ENCODE data around the gene HP1BP3.
"Not testable (repeated sequence)": the region's sequence is repeated elsewhere in the genome, so short reads cannot be mapped to it uniquely, and the experiment has no call there.

Gene HP1BP3, protein sequence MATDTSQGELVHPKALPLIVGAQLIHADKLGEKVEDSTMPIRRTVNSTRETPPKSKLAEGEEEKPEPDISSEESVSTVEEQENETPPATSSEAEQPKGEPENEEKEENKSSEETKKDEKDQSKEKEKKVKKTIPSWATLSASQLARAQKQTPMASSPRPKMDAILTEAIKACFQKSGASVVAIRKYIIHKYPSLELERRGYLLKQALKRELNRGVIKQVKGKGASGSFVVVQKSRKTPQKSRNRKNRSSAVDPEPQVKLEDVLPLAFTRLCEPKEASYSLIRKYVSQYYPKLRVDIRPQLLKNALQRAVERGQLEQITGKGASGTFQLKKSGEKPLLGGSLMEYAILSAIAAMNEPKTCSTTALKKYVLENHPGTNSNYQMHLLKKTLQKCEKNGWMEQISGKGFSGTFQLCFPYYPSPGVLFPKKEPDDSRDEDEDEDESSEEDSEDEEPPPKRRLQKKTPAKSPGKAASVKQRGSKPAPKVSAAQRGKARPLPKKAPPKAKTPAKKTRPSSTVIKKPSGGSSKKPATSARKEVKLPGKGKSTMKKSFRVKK

DNA sequence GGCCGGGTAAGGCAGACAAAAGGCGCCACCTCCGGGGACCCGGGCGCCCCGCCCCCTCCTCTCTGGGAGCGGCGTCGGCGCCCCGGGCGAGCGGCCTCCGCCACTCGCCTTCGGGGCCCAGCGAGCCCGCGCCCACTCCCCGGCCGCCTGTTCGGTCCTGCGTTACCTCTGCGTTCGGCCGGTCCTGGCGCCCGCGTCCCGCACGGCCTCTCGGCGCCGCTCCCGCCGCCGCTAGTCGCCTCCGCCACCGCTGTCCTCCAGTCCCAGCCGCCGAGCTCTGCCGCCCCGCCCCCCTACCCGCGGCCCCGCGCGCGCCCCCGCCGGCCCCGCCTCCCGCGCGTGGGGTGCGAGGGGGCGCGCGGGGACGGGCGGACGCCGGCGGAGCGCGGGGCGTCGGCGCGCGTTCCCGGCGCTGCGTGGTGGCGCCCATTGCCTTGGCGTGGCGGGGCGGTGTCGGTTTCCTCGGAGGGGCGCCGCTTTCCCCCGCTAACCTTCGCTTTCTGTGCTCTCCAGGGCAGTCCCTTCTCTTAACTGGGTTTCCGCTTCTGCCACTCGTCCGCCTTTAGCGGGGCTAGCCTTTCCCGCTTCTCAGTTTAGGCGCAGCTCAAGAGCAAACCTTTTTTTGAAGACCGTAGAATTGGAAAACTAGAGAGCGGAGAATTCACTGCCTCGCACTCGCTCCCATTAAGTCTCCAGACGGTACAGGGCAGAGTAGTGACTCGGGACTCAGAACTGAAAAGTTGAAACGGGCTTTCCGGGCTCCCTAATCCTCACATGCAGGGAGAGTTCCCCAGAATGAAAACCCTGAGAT, at the start of gene HP1BP3:
HP1BP3 (minus strand) TSS at position 279 of the 811 bp plus-strand sequence. CDS start 6,867 bp downstream, outside the sequence.
- DNase-seq: peak; percentile 55

- DNase-seq: no peak
Measured at GRCh38 chr1:20836230-20836629, 49.1 kb upstream of the HP1BP3 start.

GRCh38 chr1:20834780-20835179, 47.7 kb upstream of the HP1BP3 start:
- DNase-seq: no peak

GRCh38 chr1:20834192-20834591, 47.1 kb upstream of the HP1BP3 start:
- DNase-seq: no peak

DNA sequence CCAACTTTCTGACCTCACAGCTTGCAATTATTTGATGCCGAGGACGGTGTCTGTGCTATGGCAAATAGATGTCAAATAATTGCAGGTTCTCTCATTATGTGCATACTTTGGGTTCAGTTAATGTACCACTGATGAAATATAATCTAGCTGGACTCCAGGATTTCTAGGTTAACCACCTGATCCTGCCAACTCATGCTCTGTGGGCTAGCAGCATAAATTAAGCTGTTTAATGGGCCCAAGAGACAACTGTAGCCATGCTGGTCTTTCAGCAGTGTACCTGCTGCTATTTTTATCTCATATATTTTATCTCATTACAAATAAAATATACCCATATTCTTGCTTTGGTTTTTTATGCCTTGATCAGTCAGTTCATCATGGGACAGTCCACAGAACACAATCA, 43.3 kb upstream of the HP1BP3 start:
- DNase-seq: no peak

- no peak for DNase-seq
Measured at GRCh38 chr1:20829946-20830345, 42.8 kb upstream of the HP1BP3 start.

- DNase-seq: no peak
Measured at GRCh38 chr1:20829531-20829930, 42.4 kb upstream of the HP1BP3 start.

- no peak for DNase-seq
Measured at GRCh38 chr1:20823845-20824244, 36.7 kb upstream of the HP1BP3 start.

- DNase-seq: no peak
Measured at GRCh38 chr1:20821466-20821865, 34.4 kb upstream of the HP1BP3 start.

DNA sequence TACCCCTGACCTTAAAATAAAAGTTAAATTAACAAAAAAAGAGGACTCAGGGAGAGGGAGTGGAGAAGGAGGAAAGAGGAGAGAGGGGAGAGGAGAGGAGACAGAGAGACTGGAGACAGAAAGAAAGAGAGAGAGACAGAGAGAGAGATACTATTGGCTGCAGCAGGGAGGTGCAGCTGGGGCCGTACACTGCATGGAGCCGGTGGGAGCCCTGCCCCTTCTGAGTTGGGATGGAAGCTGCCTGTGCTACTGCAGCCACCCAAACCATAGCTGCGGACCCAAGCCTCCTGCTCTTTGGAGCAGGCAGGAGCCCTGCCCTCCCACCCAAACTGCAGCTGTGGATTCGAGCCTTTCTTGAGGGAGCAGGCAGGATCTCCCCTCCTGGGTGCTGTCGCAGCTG, 32.7 kb upstream of the HP1BP3 start:
- no peak for DNase-seq

DNA sequence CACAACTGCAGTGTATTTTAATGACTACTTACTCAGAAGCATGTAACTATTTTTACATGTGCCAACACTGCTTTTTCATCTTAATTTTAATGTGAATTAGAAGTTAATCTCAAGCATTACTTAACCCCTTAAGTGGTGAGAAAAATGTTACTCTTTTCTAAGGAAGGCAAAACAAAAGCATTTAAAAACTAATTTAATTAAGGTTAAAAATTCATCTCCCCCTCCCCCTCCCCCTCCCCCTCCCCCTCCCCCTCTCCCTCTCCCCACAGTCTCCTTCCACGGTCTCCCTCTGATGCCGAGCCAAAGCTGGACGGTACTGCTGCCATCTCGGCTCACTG, 27.4 kb upstream of the HP1BP3 start:
- no peak for DNase-seq

DNA sequence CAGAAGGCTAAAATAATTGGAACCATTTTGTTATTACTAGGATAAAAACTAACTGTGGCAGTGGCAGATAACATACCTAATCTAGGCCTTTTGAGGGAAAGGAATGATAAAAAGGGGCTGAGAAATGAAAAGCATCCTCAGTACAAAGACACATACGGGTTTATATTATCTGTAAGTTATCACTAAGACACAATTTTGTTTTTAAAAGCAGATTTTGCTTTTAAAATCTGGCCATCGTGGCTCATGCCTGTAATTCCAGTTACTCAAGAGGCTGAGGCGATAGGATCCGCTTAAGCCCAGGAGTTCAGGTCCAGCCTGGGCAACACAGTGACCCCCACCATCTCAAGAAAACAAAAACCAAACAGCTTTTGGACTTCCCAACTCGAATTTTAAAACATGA, 24.8 kb upstream of the HP1BP3 start:
- no peak for DNase-seq

DNA sequence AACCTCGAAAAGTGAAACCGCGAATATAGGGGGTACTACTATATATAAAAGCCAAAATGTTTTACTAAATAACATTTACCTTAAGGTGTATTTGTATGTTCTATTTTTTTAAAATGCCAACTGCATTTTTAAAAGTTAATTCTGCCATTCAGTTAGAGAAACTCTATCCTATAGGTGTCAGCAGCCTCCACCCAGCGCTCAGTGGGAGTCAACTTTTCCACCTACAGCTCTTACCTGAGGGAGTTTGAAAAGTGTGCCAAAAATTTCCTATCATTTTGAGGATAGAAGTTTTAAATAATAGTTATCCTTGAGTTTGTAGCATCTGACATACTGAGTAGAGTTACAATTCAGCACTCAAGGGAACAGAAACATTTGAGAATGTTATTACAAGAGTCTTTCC, 6.1 kb upstream of the HP1BP3 start:
- no peak for DNase-seq

DNA sequence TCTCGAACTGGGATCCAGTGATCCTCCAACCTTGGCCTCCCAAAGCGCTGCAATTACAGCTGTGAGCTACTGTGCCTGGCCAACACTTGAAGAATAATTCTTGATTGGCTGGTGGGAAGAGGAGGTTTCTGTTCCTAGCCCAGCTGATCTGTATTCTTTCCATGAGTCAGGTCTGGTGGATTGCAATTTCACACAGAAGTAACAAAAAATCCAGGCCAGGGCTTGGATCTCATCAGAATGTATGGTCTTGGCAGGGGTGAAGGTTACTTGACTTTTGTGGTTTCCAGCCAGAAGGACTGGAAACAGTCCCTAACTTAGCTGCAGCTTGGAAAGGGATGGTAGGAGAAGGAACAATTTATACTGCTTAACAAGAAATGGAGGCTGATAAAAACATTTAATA, 5.1 kb upstream of the HP1BP3 start:
- no peak for DNase-seq

GRCh38 chr1:20790785-20791184, 3.7 kb upstream of the HP1BP3 start:
- no peak for DNase-seq

GRCh38 chr1:20789598-20789997, 2.5 kb upstream of the HP1BP3 start:
- not testable (repeated sequence) for DNase-seq

DNA sequence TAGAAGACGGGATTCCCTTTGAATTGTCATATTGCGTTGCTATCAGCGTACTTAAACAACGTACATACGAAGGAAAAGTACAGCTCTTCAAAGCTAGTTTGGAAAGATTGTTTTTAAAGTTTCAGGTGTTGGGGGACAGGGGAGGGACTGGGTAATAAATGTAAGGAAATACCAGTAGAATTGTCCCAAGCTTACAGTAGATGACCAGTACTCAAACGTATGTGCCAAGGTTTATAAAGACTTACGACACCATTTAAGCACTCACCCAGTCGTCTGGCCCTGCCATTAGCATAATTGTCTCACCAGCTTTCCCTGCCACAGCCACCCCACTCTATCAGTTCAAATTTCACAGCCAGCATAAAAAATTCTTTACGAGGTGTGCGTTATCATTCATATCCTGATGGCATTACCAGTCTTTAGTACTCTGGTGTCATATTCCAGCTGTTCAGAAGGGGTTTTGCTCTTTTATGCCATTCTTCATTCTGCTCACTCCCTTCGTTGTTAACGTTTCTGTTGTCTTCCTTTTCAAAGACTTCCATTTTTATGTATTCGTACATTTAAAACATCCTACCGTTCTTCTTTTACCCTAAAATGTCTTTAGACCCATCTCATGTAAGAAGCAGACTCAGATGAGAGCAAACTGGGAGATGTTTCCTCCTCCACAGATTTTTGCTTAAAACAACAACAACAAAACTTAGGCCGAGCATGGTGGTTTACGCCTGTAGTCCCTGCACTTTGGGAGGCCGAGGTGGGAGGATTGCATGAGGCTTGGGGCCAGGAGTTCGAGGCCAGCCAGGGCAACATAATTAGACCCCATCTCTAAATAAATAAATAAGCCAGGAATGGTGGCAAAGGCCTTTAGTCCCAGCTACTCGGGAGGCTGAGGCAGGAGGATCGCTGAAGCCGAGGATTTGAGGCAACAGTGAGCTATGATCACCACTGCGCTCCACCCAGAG, 1.0 kb upstream of the HP1BP3 start:
- DNase-seq: no peak

DNA sequence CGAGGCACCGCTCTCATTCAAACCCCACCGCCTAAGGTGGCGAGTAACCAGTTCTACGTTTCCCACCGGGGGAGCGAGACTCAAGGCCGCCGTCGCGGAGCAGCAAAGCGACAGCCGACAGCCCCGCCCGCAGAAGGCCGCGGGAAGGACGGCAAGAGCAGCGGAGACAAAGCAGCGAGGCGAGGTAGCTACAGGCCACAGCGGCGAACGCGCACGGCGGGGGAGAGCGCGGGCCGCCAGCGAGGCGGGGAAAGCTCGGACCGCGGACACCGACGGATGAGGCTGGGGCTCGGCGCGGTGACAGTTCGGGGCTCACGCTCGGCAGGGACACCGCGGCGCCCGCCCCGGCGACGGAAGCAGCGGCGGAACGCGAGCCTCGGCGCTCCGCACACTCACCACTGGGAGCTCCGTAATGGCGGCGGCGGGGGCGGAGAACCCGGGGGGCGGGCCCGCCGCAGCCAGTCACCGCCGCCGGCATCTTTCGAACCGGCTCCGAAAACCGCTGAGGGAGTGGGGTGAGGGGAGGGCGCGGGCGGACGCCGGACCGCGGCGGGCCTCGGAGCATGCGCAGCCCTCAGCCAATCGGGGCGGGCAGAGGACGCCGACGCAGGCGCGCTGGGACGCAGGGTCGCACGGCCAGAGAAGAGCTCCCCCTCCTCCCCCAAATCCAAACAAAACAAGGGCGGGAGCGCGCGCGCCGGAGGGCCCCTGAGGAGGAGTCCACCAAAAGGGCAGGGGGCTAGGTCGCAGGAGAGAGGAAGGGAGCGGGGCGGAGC, 666 bp downstream of the HP1BP3 start:
- peak; percentile 94 for DNase-seq

- DNase-seq: no peak
Measured at GRCh38 chr1:20785907-20786252, 1.2 kb downstream of the HP1BP3 start.

DNA sequence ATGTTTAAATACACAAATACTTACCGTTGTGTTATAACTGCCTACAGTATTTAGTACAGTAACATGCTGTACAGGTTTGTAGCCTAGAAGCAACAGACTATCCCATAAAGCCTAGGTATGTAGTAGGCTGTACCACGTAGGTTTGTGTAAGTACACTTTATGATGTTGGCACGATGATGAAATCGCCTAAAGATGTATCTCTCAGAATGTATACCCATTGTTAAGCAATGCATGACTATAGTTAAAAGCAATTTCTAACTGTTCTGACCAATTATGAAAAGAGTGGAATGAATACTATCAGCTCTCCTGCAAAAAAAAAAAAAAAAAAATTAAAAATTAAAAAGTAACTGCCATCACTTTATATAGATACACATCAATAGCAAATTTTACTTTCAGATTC, 11.4 kb downstream of the HP1BP3 start:
- no peak for DNase-seq

DNA sequence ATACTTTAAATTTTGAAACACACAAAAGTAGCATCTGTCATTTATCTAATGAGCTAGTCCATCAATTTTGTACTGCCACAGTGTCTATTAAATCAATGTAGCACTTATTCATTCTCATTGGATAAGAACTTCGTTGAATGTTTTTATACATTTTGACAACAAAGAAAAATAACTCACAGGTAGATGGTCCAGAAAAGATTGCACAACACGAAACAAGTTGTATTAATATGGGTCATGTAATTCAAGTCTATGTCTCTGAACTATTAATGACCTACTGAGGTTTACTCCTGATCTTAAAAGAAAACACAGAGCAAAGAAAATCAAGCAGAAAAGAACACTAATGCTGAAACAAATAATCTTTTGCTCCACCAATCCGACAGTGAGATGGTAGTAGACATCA, 15.3 kb downstream of the HP1BP3 start:
- no peak for DNase-seq

Measured in NCI-H446 treated with DMSO at 0.1 percent for 48 hours (cell line).